GM12801 (cell line): ENCODE results near the gene SETD5.

ENCODE experiments used
- CTCF ChIP-seq: IDR thresholded peaks from one replicate; pipeline ENCODE4 v1.5.1; 2011; ENCODE audit warnings: control low read depth; ENCODE audit not compliant: insufficient read length; ENCODE audit errors: extremely low read depth

SETD5 gene

DNA sequence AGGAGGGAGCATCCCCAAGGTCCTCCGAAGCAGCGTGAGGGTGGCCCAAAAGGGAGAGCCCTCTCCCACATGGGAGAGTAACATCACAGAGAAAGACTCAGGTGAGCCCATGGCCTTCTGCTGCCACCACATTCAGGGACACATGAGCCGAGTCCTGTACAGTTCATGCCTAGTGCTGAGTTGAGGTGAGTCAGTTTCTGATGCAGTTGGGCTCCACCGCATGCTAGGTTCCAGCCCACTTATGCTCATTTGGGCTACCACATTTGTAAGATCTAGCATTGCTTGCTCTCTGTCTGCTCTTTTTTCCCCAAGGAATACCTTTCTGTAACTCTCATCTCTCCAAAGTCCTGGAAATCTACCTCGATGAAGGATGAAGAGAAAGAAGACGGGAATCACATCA, 77.1 kb downstream of the SETD5 start:
- TF ChIP-seq CTCF: no peak

DNA sequence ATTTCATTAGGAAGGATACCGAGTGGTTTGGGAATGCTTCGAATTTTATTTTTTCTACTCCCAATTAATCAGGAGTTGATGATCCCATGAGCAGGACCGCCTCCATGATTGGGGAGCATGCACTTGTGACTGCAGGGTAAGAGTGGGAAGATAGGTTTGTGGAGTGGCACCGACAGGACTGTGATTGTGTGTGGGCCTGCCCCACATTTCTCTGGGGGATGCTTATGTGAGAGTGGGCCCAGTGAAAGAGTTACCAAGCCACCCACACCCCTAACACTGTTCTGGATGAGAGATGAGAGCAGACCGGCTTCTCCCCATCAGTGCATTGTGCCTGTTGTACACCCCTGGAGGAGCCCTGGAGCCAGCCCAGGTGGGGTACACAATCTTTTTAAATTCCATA, 79.5 kb downstream of the SETD5 start:
- no peak for TF ChIP-seq CTCF

DNA sequence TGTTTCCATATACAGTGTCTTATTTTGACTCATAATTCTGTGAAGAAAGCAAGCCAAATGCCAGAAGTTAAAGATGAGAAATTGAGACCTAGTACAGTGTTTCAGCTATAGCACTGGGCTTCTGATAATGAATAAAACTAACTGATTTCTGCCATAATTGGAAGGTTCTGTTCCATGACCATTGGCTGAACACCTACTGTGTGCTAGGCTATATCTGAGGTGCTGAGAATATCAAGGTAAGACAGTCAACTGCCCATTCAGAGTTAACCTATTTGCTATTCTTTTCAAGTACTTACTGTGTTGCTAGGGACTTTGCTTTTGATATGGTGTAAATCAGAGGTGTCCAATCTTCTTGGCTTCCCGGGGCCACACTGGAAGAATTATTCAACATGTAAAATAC, 82.8 kb downstream of the SETD5 start:
- no peak for TF ChIP-seq CTCF

GRCh38 chr3:9485248-9485647, 87.8 kb downstream of the SETD5 start:
- TF ChIP-seq CTCF: no peak

GRCh38 chr3:9491506-9491905, 94.1 kb downstream of the SETD5 start:
- no peak for TF ChIP-seq CTCF

GRCh38 chr3:9496893-9497292, 99.5 kb downstream of the SETD5 start:
- TF ChIP-seq CTCF: no peak

- no peak for TF ChIP-seq CTCF
Observed at GRCh38 chr3:9497821-9498565, 100.6 kb downstream of the SETD5 start.
